HG02981 (cell line): ENCODE results near the gene HADHA.

ENCODE experiments used
- ATAC-seq: cut with Tn5 transposase; IDR thresholded peaks from one replicate; pipeline ENCODE4 v1.9.1; 2021; ENCODE audit warnings: mild to moderate bottlenecking, moderate library complexity; ENCODE audit not compliant: unreplicated experiment

Gene HADHA

DNA sequence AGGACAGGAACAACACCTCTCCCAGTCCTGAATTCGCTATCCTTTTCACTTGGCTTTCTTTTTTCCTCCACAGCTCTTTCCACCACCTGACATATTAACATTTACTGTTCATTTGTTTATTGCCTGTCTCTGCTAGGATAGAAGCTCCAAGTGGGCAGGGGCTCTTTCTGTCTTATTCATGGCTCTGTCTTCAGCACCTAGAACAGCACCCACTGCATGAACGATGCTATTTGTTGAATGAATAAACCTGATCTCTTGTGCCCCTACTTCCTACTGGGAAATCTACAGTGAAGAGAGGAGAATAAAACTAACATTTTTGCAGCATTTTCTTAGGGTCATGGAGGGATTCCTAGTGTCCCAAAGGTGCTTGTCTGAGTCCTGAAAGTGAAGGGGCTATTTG is 95.9 kb downstream of the HADHA start:
- no peak for ATAC-seq

DNA sequence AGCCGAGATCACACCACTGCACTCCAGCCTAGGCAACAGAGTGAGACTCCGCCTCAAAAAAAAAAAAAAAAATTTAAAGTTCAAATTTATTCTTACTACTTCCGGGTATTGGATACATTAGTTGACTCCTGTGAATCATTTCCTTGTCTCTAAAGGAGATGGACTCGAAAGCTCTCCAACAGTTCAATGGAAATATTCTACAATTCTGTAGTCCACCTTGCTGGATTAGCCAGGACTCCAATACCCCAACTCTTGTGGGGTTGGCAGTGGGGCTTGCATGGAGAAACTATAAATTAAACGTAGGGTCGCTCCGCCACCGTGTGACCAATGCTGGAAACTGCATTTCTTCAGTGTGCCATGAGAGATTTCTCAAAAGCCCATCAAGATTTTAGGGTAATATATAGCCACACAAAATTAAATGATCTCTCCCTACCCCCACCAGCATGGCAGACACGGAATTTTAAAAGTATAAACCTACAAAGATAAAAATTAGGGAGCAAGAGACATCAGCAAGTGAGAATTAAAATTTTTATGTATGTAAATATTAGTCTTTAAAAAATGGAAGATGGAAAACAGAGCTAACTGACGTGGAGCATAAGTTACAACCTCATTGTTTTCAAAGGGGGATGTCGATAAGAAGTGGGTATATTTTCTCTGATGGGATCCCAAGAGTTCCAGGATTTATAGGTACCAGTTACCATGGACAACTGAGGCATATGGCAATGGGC is 99.3 kb downstream of the HADHA start:
- ATAC-seq = no peak

DNA sequence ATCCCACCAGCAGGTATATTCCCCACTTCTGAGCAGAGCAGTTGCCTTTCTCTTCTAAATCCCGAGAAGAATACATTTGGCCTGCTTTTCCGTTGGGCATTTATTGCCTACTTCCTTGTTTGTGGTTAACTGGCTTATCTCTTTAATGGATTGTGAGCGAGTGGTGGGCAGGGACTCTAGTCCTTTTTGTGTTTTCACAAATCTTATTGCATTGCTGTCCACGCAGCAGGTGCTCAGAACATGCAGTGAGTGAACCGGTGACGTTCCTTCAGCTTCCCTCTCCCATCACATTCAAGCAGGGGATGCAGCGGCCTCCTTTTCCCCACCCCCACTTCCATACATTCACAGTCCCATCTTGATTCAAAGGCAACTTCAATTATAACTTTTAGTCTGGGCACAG is 100.4 kb downstream of the HADHA start:
- ATAC-seq = no peak

- no peak for ATAC-seq
Observed at GRCh38 chr2:26141145-26141769, 103.2 kb downstream of the HADHA start.
